CD14-positive monocyte (primary cell): Measurements from ENCODE around the gene RAB37. TPM values are rescaled to one million over a fixed set of nuclear protein-coding genes. Genes with fewer than 3 reads are reported as not detected.

Experiments used
- DNase-seq, 3 donors: peaks; one replicate each; pipeline ENCODE4 v3.0.0-alpha.2; 2011 to 2022
- H2AFZ ChIP-seq: 2 replicates; pipeline ENCODE4 v1.6.0; 2012; ENCODE audit warnings: mild to moderate bottlenecking, low read depth, low read length, inconsistent platforms; ENCODE audit not compliant: insufficient read depth, poor library complexity, severe bottlenecking
- H3K27ac ChIP-seq, 2 donors: 1 replicate in 1 of 2; 2 replicates in 1 of 2; pipeline ENCODE4 v1.5.1; 2012 to 2013; ENCODE audit warnings: low read length in 2 of 2, control low read depth in 1 of 2, inconsistent platforms in 1 of 2, low read depth in 1 of 2, mild to moderate bottlenecking in 1 of 2
- H3K27me3 ChIP-seq, 2 donors: one replicate each; pipeline versions ENCODE4 v1.6.0 to v1.6.1; 2011 to 2013; ENCODE audit warnings: low read length in 2 of 2; ENCODE audit not compliant: control insufficient read depth in 2 of 2, insufficient read depth in 2 of 2
- H3K36me3 ChIP-seq, 2 donors: replicated peaks in 1 of 2; 1 replicate in 1 of 2; 2 replicates in 1 of 2; pipeline versions ENCODE4 v1.5.1 to v1.6.1; 2012 to 2013; ENCODE audit warnings: low read length in 2 of 2, control low read depth in 1 of 2, inconsistent platforms in 1 of 2, mild to moderate bottlenecking in 1 of 2; ENCODE audit not compliant: insufficient read depth in 2 of 2, control insufficient read depth in 1 of 2
- H3K4me1 ChIP-seq, 2 donors: 1 replicate in 1 of 2; 2 replicates in 1 of 2; pipeline versions ENCODE4 v1.5.1 to v1.6.1; 2012 to 2013; ENCODE audit warnings: low read length in 2 of 2, control low read depth in 1 of 2, inconsistent platforms in 1 of 2, mild to moderate bottlenecking in 1 of 2, moderate library complexity in 1 of 2; ENCODE audit not compliant: insufficient read depth in 2 of 2, control insufficient read depth in 1 of 2
- H3K4me2 ChIP-seq: replicated peaks from 2 replicates; pipeline ENCODE3; 2012; ENCODE audit warnings: low read length, moderate library complexity, mild to moderate bottlenecking; ENCODE audit not compliant: poor library complexity, severe bottlenecking; ENCODE audit errors: extremely low read depth
- H3K4me3 ChIP-seq, 3 experiments: fragments of 200-600 bp in 1 of 3; sonication (generic) in 1 of 3; replicated peaks in 1 of 3; 1 replicate in 2 of 3; 2 replicates in 1 of 3; pipeline ENCODE4 v1.5.1; 2011 to 2013; ENCODE audit warnings: low read length in 3 of 3, mild to moderate bottlenecking in 3 of 3, control low read depth in 2 of 3, low read depth in 2 of 3, inconsistent platforms in 1 of 3, moderate library complexity in 1 of 3
- H3K79me2 ChIP-seq: 2 replicates; pipeline ENCODE4 v1.6.0; 2012; ENCODE audit warnings: mild to moderate bottlenecking, control low read depth, inconsistent platforms, low read length, moderate library complexity; ENCODE audit not compliant: insufficient read depth
- H3K9ac ChIP-seq: 2 replicates; pipeline ENCODE4 v1.6.0; 2017; ENCODE audit warnings: low read length, mild to moderate bottlenecking; ENCODE audit not compliant: insufficient read depth, poor library complexity, severe bottlenecking
- H3K9me3 ChIP-seq, 2 donors: replicated peaks in 1 of 2; 1 replicate in 1 of 2; 2 replicates in 1 of 2; pipeline versions ENCODE4 v1.5.1 to v1.6.1; 2012 to 2013; ENCODE audit warnings: low read length in 2 of 2, control low read depth in 1 of 2; ENCODE audit not compliant: control insufficient read depth in 1 of 2, insufficient read depth in 1 of 2
- H4K20me1 ChIP-seq: 2 replicates; pipeline ENCODE4 v1.6.0; 2012; ENCODE audit warnings: mild to moderate bottlenecking, low read length, control low read depth, moderate library complexity; ENCODE audit not compliant: insufficient read depth
- H3K27ac Mint-ChIP-seq, 7 donors: one replicate each; pipeline ENCODE4 v1.8.0; 2020; ENCODE audit warnings: mild to moderate bottlenecking in 7 of 7, mixed read lengths in 7 of 7, moderate library complexity in 6 of 7, inconsistent platforms in 2 of 7
- H3K27me3 Mint-ChIP-seq, 3 donors: one replicate each; pipeline ENCODE4 v1.8.0; 2021 to 2022; ENCODE audit warnings: low read depth in 3 of 3, mild to moderate bottlenecking in 3 of 3, mixed read lengths in 3 of 3, moderate library complexity in 3 of 3, inconsistent platforms in 1 of 3
- H3K36me3 Mint-ChIP-seq, 2 donors: one replicate each; pipeline ENCODE4 v1.8.0; 2020; ENCODE audit warnings: mixed read lengths in 2 of 2, inconsistent platforms in 1 of 2, mild to moderate bottlenecking in 1 of 2
- H3K4me1 Mint-ChIP-seq: one replicate; pipeline ENCODE4 v1.8.0; 2020; ENCODE audit warnings: mild to moderate bottlenecking, mixed read lengths
- H3K4me3 Mint-ChIP-seq, 2 donors: one replicate each; pipeline ENCODE4 v1.8.0; 2020; ENCODE audit warnings: mild to moderate bottlenecking in 2 of 2, mixed read lengths in 2 of 2, moderate library complexity in 1 of 2
- H3K9me3 Mint-ChIP-seq, 7 donors: one replicate each; pipeline ENCODE4 v1.8.0; 2020 to 2022; ENCODE audit warnings: mixed read lengths in 7 of 7, mild to moderate bottlenecking in 6 of 7, moderate library complexity in 6 of 7, inconsistent platforms in 2 of 7
- CTCF ChIP-seq: fragments of 200-600 bp; IDR thresholded peaks from one replicate; pipeline ENCODE4 v1.8.0; 2022; ENCODE audit warnings: antibody characterized with exemption, mild to moderate bottlenecking
- WGBS: methylation state at CpG from one replicate; pipeline ENCODE4 v1.1.5; 2013; ENCODE audit warnings: missing lambda C conversion rate; ENCODE audit not compliant: insufficient coverage; 5-methylcytosine and 5-hydroxymethylcytosine counted together
- intact Hi-C, 2 donors: fragments of 100-400 bp; cut with micrococcal nuclease; formaldehyde crosslinking; loops; one replicate each; pipeline versions ENCODE4 v1.15.0 to v1.15.1; 2023
- polyA plus RNA-seq, 3 donors: library from polyadenylated mRNA; depleted of rRNA in 1 of 3; unstranded in 2 of 3; stranded (reverse) in 1 of 3; fragments of 300-500 nt in 2 of 3; fragments of >200 nt in 1 of 3; fragmentation: Illumina TruSeq in 2 of 3; gene quantifications; 1 replicate in 2 of 3; 2 replicates in 1 of 3; pipeline ENCODE4 v1.2.3, GENCODE V29; 2012 to 2021

The RAB37 gene
- polyA plus RNA-seq, 3 donors, result 26.8 to 40.9 (median 33.1) TPM

GRCh38 chr17:74712756-74713155 is 24.3 kb upstream of the RAB37 start, which contains the start of gene CD300LF:
Gene CD300LF, minus strand, starts transcription at chr17:74712923. Its CDS starts 57 bp downstream, at chr17:74712866.
- Mint-ChIP-seq H3K36me3 (peaks cover 13 to 19% of the 10 kb centered on the region in 2 donors), H3K9me3 (peaks cover 0 to 2% (median 0%) of the 10 kb centered on the region in 7 donors), H3K27ac (peak within 1 kb of the TSS; percentile 97 to 99 (median 98)), H3K4me3 (peak within 1 kb of the TSS; percentile 96 to 100), H3K4me1 (peaks cover 55% of the 10 kb centered on the region), H3K27me3 (peaks cover 1 to 6% (median 3%) of the 10 kb centered on the region in 3 donors)
- H4K20me1 ChIP-seq, result peaks cover 35% of the 10 kb centered on the region
- intact Hi-C loops, result loop anchor here (2.0 to 5.0 kb wide), 3 partner anchors 22 to 40 kb away; no protein-coding TSS in a partner anchor
- peaks cover 35 to 61% of the 10 kb centered on the region in 2 donors for H3K4me1 ChIP-seq
- peaks cover 0 to 2% of the 10 kb centered on the region in 2 donors for H3K36me3 ChIP-seq
- TF ChIP-seq CTCF, result no peak
- H3K4me3 ChIP-seq, result peak within 1 kb of the TSS; percentile 65 to 95 (median 95)
- H3K79me2 ChIP-seq, result peaks cover 50% of the 10 kb centered on the region
- no peaks in the 10 kb centered on the region for H3K27me3 ChIP-seq
- no CpG with 5 or more reads among the region's 8 CpGs for WGBS
- peak; percentile 87 to 90 (median 90) for DNase-seq
- H3K9ac ChIP-seq, result peak within 1 kb of the TSS; percentile 86
- no peaks in the 10 kb centered on the region for H3K9me3 ChIP-seq
- peak within 1 kb of the TSS; percentile 83 to 90 for H3K27ac ChIP-seq
- H3K4me2 ChIP-seq, result peak within 1 kb of the TSS; percentile 94
- H2AFZ ChIP-seq, result peak within 1 kb of the TSS; percentile 74

DNA sequence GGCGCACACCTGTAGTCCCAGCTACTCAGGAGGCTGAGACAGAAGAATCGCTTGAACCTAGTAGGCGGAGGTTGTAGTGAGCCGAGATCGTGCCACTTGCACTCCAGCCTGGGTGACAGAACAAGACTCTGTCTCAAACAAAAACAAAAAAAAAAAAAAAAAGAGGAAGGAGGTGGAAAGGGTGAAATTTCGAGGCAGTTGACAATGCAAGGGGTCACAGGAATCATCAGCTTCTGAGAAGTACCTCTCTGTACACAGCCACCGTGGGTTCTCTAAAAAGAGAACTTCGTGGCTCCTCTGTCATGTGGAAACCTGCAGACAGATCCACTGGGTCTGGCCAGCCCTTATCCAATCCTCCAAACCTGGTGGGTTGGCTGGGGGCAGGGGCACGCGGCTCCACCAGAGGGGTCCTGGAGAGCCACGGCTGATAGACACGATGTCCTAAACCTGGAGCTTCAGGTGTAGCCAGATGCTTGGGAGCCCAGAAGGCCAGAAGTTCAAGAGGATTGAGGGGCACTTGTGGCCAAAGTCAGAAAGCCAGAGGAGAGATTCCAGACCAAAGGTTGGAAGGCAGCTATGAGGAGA is 23.8 kb upstream of the RAB37 start:
- Histone ChIP-seq H2AFZ (no peak overlapping the region), H3K27ac (peak overlapping the region; percentile 83 to 90), H3K4me1 (peaks cover 35 to 56% of the 10 kb centered on the region in 2 donors), H3K9ac (peak overlapping the region; percentile 86), H3K4me3 (peak overlapping the region in 1 of 3 experiments; percentile 95), H3K79me2 (peaks cover 45% of the 10 kb centered on the region), H4K20me1 (peaks cover 30% of the 10 kb centered on the region), H3K4me2 (peak overlapping the region; percentile 94), H3K9me3 (no peaks in the 10 kb centered on the region), H3K36me3 (no peaks in the 10 kb centered on the region), H3K27me3 (no peaks in the 10 kb centered on the region)
- H3K9me3 Mint-ChIP-seq, result peaks cover 0 to 2% (median 0%) of the 10 kb centered on the region in 7 donors
- intact Hi-C loops, result loop anchor here (2.0 to 5.0 kb wide), 3 partner anchors 22 to 41 kb away; no protein-coding TSS in a partner anchor
- peaks cover 10 to 14% of the 10 kb centered on the region in 2 donors for H3K36me3 Mint-ChIP-seq
- peaks cover 1 to 6% (median 5%) of the 10 kb centered on the region in 3 donors for H3K27me3 Mint-ChIP-seq
- TF ChIP-seq CTCF, result no peak
- DNase-seq, result peak; percentile 74 to 88 (median 78)
- H3K27ac Mint-ChIP-seq, result peak overlapping the region; percentile 97 to 99 (median 98)
- peak overlapping the region; percentile 96 to 100 for H3K4me3 Mint-ChIP-seq
- 92% methylated on average over 4 of the region's 12 CpGs for WGBS
- H3K4me1 Mint-ChIP-seq, result peaks cover 51% of the 10 kb centered on the region
